ENCODE data around the gene RSBN1L. TPM values are rescaled to one million over a fixed set of nuclear protein-coding genes. Genes with fewer than 3 reads are reported as not detected.

Gene RSBN1L
- total and polyA plus RNA-seq, 2 experiments from 2014 or later: 4.8 to 19.2 TPM

GRCh38 chr7:77753173-77753572, 56.9 kb downstream of the RSBN1L start:
- 91% methylated on average over 1 of the region's 1 CpG for WGBS (ENCODE audit: low lambda C conversion rate, missing lambda C conversion rate)
- no peaks in the 10 kb centered on the region for H3K9me3 ChIP-seq (ENCODE audit: low read depth)
- H3K36me3 ChIP-seq (replicated peaks; ENCODE audit: insufficient read depth, low read depth): no peaks in the 10 kb centered on the region
- H3K9me2 ChIP-seq (replicated peaks; ENCODE audit: insufficient read depth): no peaks in the 10 kb centered on the region
- H3K27me3 ChIP-seq: no peaks in the 10 kb centered on the region
- no peak for DNase-seq (ENCODE audit: low spot score)
- H3K27ac ChIP-seq: no peak overlapping the region
- TF ChIP-seq EZH2phosphoT487 (IDR thresholded peaks at IDR 0.05; ENCODE audit: low read depth, severe bottlenecking, unreplicated experiment) (no peak), CTCF (IDR thresholded peaks at IDR 0.05; ENCODE audit: poor library complexity) (no peak), EZH2 (IDR thresholded peaks at IDR 0.05; ENCODE audit: borderline replicate concordance) (no peak)
- no peak overlapping the region for H3K4me3 ChIP-seq
- no peak overlapping the region for H2AFZ ChIP-seq
- H3K79me2 ChIP-seq: peaks cover 88% of the 10 kb centered on the region
- no peaks in the 10 kb centered on the region for H3K4me1 ChIP-seq (ENCODE audit: insufficient read depth)
- H3K4me2 ChIP-seq: no peak overlapping the region
- H4K20me1 ChIP-seq (ENCODE audit: insufficient read depth, poor library complexity, severe bottlenecking): no peaks in the 10 kb centered on the region

- TF ChIP-seq CTCF (IDR thresholded peaks at IDR 0.05; ENCODE audit: poor library complexity) (no peak), EZH2 (IDR thresholded peaks at IDR 0.05; ENCODE audit: borderline replicate concordance) (no peak), EZH2phosphoT487 (IDR thresholded peaks at IDR 0.05; ENCODE audit: low read depth, severe bottlenecking, unreplicated experiment) (no peak)
- no peaks in the 10 kb centered on the region for H3K9me2 ChIP-seq (replicated peaks; ENCODE audit: insufficient read depth)
These were observed 61.3 kb downstream of the RSBN1L start for GRCh38 chr7:77757589-77757988.

GRCh38 chr7:77759294-77759889, 63.1 kb downstream of the RSBN1L start:
- no peaks in the 10 kb centered on the region for H3K36me3 ChIP-seq (replicated peaks; ENCODE audit: insufficient read depth, low read depth)
- H3K4me2 ChIP-seq: no peak overlapping the region
- no peak overlapping the region for H3K4me3 ChIP-seq
- no peak overlapping the region for H2AFZ ChIP-seq
- H4K20me1 ChIP-seq (ENCODE audit: insufficient read depth, poor library complexity, severe bottlenecking): peaks cover 10% of the 10 kb centered on the region
- WGBS (ENCODE audit: low lambda C conversion rate, missing lambda C conversion rate): 18% methylated on average over 3 of the region's 3 CpGs
- no peak overlapping the region for H3K27ac ChIP-seq
- TF ChIP-seq EZH2 (IDR thresholded peaks at IDR 0.05; ENCODE audit: borderline replicate concordance) (no peak), EZH2phosphoT487 (IDR thresholded peaks at IDR 0.05; ENCODE audit: low read depth, severe bottlenecking, unreplicated experiment) (no peak), CTCF (IDR thresholded peaks at IDR 0.05; ENCODE audit: poor library complexity) (peak; percentile 79)
- H3K79me2 ChIP-seq: peaks cover 78% of the 10 kb centered on the region
- no peaks in the 10 kb centered on the region for H3K4me1 ChIP-seq (ENCODE audit: insufficient read depth)
- H3K9me2 ChIP-seq (replicated peaks; ENCODE audit: insufficient read depth): no peaks in the 10 kb centered on the region
- no peaks in the 10 kb centered on the region for H3K9me3 ChIP-seq (ENCODE audit: low read depth)
- peak; percentile 79 for DNase-seq (ENCODE audit: low spot score)
- H3K27me3 ChIP-seq: no peaks in the 10 kb centered on the region

More at GRCh38 chr7:77757589-77757988, 61.3 kb downstream of the RSBN1L start:
- H3K36me3 ChIP-seq (replicated peaks; ENCODE audit: insufficient read depth, low read depth): no peaks in the 10 kb centered on the region
- H3K27ac ChIP-seq: no peak overlapping the region
- peaks cover 79% of the 10 kb centered on the region for H3K79me2 ChIP-seq
- peaks cover 10% of the 10 kb centered on the region for H4K20me1 ChIP-seq (ENCODE audit: insufficient read depth, poor library complexity, severe bottlenecking)
- no peak overlapping the region for H3K4me3 ChIP-seq
- H2AFZ ChIP-seq: no peak overlapping the region
- no peak for DNase-seq (ENCODE audit: low spot score)
- H3K4me2 ChIP-seq: no peak overlapping the region
- no peaks in the 10 kb centered on the region for H3K4me1 ChIP-seq (ENCODE audit: insufficient read depth)
- H3K27me3 ChIP-seq: no peaks in the 10 kb centered on the region
- 65% methylated on average over 1 of the region's 1 CpG for WGBS (ENCODE audit: low lambda C conversion rate, missing lambda C conversion rate)
- H3K9me3 ChIP-seq (ENCODE audit: low read depth): no peaks in the 10 kb centered on the region
